ENCODE results near the gene PYGB.
A peak's percentile ranks its signal among the peaks of the same experiment; 100 is the strongest.

Gene PYGB

GRCh38 chr20:25218492-25218891, 29.4 kb upstream of the PYGB start:
- no peak for TF ChIP-seq NFIC (IDR thresholded peaks at IDR 0.05)
- TF ChIP-seq ZBTB7A (IDR thresholded peaks at IDR 0.05; ENCODE audit: low read depth), result no peak
- TF ChIP-seq YY1 (IDR thresholded peaks at IDR 0.05; ENCODE audit: low read depth), result no peak
- TF ChIP-seq FOXM1 (IDR thresholded peaks at IDR 0.05; ENCODE audit: borderline replicate concordance, low read depth), result no peak
- no peak for TF ChIP-seq TCF12 (IDR thresholded peaks at IDR 0.05; ENCODE audit: low read depth)

- TF ChIP-seq, protein P1, sequence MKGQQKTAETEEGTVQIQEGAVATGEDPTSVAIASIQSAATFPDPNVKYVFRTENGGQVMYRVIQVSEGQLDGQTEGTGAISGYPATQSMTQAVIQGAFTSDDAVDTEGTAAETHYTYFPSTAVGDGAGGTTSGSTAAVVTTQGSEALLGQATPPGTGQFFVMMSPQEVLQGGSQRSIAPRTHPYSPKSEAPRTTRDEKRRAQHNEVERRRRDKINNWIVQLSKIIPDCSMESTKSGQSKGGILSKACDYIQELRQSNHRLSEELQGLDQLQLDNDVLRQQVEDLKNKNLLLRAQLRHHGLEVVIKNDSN (IDR thresholded peaks at IDR 0.05), result no peak
- TF ChIP-seq RAD21 (IDR thresholded peaks at IDR 0.05; ENCODE audit: low read depth) (no peak), NFIC (IDR thresholded peaks at IDR 0.05) (no peak), EGR1 (IDR thresholded peaks at IDR 0.05) (no peak), TAF1 (IDR thresholded peaks at IDR 0.05; ENCODE audit: low read depth) (no peak), FOXM1 (IDR thresholded peaks at IDR 0.05; ENCODE audit: borderline replicate concordance, low read depth) (no peak), YY1 (IDR thresholded peaks at IDR 0.05; ENCODE audit: low read depth) (no peak), REST (IDR thresholded peaks at IDR 0.05; ENCODE audit: low read depth) (no peak), EP300 (IDR thresholded peaks at IDR 0.05; ENCODE audit: borderline replicate concordance) (no peak), CEBPB (IDR thresholded peaks at IDR 0.05) (no peak), TEAD4 (IDR thresholded peaks at IDR 0.05) (no peak), TCF12 (IDR thresholded peaks at IDR 0.05; ENCODE audit: low read depth) (no peak), CREB1 (IDR thresholded peaks at IDR 0.05; ENCODE audit: low read depth) (no peak)
- TF ChIP-seq, protein P2, sequence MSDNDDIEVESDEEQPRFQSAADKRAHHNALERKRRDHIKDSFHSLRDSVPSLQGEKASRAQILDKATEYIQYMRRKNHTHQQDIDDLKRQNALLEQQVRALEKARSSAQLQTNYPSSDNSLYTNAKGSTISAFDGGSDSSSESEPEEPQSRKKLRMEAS (IDR thresholded peaks at IDR 0.05), result no peak
Observed at GRCh38 chr20:25219365-25219764, 28.5 kb upstream of the PYGB start.

DNA sequence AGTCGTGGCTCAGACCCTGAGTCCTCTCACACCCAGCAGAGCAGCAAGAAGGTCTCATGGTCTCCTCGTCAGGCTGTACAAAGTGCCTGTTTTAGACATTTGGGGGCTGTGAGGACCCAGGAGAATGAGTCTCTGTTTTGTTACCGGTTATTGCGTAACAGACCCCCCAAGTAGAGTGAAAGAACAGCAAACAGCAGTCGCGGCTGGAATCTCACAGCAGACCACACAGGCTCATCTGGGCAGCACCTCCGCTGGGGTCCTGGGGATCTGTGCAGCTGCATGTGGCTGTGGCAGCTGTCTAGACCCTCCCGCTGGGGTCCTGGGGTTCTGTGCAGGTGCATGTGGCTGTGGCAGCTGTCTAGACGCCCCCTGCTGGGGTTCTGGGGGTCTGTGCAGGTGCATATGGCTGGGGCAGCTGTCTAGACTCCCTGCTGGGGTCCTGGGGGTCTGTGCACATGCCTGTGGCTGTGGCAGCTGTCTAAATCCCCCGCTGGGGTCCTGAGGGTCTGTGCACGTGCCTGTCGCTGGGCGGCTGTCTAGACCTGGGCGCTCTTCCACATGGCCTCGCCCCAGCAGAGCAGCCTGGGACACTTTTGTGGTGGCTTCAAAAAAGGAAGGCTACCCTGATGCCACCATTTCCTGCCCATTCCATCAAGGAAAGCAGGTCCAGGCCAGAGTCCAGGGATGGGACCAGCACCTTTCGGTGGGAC, 27.7 kb upstream of the PYGB start:
- peak; percentile 87 for TF ChIP-seq CEBPB (IDR thresholded peaks at IDR 0.05)
- TF ChIP-seq, protein P2 (IDR thresholded peaks at IDR 0.05), result no peak

GRCh38 chr20:25220810-25221591, 26.9 kb upstream of the PYGB start:
- TF ChIP-seq EGR1 (IDR thresholded peaks at IDR 0.05) (no peak), NFIC (IDR thresholded peaks at IDR 0.05) (peak; percentile 87), EP300 (IDR thresholded peaks at IDR 0.05; ENCODE audit: borderline replicate concordance) (no peak), TCF12 (IDR thresholded peaks at IDR 0.05; ENCODE audit: low read depth) (0 out of 2 replicates have a peak, but pooled peaks have one; percentile 25), YY1 (IDR thresholded peaks at IDR 0.05; ENCODE audit: low read depth) (0 out of 2 replicates have a peak, but pooled peaks have one; percentile 21), REST (IDR thresholded peaks at IDR 0.05; ENCODE audit: low read depth) (no peak)
- TF ChIP-seq, protein P2 (IDR thresholded peaks at IDR 0.05), result peak; percentile 74

DNA sequence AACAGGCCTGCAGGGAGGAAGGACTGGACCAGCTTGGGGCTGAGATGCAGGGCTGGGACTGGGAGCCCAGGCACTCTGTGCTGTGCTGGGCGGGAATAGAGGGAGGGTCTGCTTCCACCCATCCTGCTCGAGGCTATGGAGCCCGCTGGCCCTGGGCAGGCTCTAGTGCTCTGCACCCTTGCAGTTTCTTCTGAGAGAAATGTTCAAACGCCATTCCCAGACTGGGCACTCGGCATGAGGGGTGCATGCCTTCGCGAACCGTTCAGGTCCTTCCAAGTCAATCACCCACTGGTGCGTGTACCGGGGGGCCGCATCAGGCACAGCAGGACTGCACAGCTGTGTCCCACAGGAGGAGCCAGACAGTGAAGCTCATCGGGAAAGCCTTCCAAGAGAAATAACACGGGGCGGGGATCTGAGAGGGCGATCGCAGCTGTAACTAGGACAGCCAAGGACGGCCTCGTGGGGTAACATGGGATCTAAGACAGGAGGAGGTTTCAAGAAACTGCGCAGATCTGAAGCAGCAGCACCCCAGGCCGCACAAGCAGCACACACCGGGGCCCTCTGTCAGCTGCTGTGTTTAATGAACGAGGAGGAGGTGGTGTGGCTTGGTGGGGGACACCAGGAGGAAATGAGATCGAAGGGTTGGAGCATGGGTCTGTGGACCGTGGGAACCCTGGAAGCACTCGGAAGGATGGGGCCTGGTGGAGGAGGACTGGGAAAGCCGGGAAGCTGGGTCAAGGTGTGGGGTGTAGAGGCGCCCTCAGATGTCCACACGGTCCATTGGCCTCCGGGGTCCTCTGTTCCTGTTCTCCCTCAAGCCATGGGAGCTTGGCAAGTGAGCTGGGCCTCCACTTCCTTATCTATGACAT, 26.1 kb upstream of the PYGB start:
- TF ChIP-seq TAF1 (IDR thresholded peaks at IDR 0.05; ENCODE audit: low read depth), result no peak
- TF ChIP-seq, protein P1 (IDR thresholded peaks at IDR 0.05), result no peak
- no peak for TF ChIP-seq TEAD4 (IDR thresholded peaks at IDR 0.05)
- TF ChIP-seq FOXM1 (IDR thresholded peaks at IDR 0.05; ENCODE audit: borderline replicate concordance, low read depth), result no peak
- no peak for TF ChIP-seq TCF12 (IDR thresholded peaks at IDR 0.05; ENCODE audit: low read depth)
- TF ChIP-seq YY1 (IDR thresholded peaks at IDR 0.05; ENCODE audit: low read depth), result no peak
- no peak for TF ChIP-seq CEBPB (IDR thresholded peaks at IDR 0.05)
- no peak for TF ChIP-seq CREB1 (IDR thresholded peaks at IDR 0.05; ENCODE audit: low read depth)
- no peak for TF ChIP-seq EP300 (IDR thresholded peaks at IDR 0.05; ENCODE audit: borderline replicate concordance)
- TF ChIP-seq NFIC (IDR thresholded peaks at IDR 0.05), result no peak
- no peak for TF ChIP-seq REST (IDR thresholded peaks at IDR 0.05; ENCODE audit: low read depth)
- TF ChIP-seq, protein P2 (IDR thresholded peaks at IDR 0.05), result no peak
- no peak for TF ChIP-seq ZBTB7A (IDR thresholded peaks at IDR 0.05; ENCODE audit: low read depth)
- no peak for TF ChIP-seq RAD21 (IDR thresholded peaks at IDR 0.05; ENCODE audit: low read depth)
- no peak for TF ChIP-seq EGR1 (IDR thresholded peaks at IDR 0.05)

All from Ishikawa (cell line).